Duodenal mucosa (tissue), 2 donors: ENCODE data around the gene ZCCHC24.

ENCODE experiments used
- H3K27ac ChIP-seq: one replicate; pipeline ENCODE4 v1.7.0; 2013; ENCODE audit warnings: low read depth, low read length
- H3K27me3 ChIP-seq, 2 donors: one replicate each; pipeline ENCODE4 v1.7.0; 2013; ENCODE audit warnings: low read length in 2 of 2, control low read depth in 1 of 2; ENCODE audit not compliant: insufficient read depth in 2 of 2, control insufficient read depth in 1 of 2
- H3K36me3 ChIP-seq, 2 donors: one replicate each; pipeline ENCODE4 v1.7.0; 2013; ENCODE audit warnings: low read length in 2 of 2, control low read depth in 1 of 2; ENCODE audit not compliant: insufficient read depth in 2 of 2, control insufficient read depth in 1 of 2
- H3K4me1 ChIP-seq, 2 donors: one replicate each; pipeline ENCODE4 v1.7.0; 2013; ENCODE audit warnings: low read length in 2 of 2, control low read depth in 1 of 2; ENCODE audit not compliant: insufficient read depth in 2 of 2, control insufficient read depth in 1 of 2
- H3K4me3 ChIP-seq, 2 donors: one replicate each; pipeline ENCODE4 v1.7.0; 2013; ENCODE audit warnings: low read length in 2 of 2, low read depth in 1 of 2
- H3K9ac ChIP-seq, 2 donors: one replicate each; pipeline ENCODE4 v1.7.0; 2013; ENCODE audit warnings: low read length in 2 of 2, low read depth in 1 of 2
- H3K9me3 ChIP-seq, 2 donors: one replicate each; pipeline ENCODE4 v1.7.0; 2013; ENCODE audit warnings: low read length in 2 of 2, control low read depth in 1 of 2; ENCODE audit not compliant: control insufficient read depth in 1 of 2

Gene ZCCHC24

DNA sequence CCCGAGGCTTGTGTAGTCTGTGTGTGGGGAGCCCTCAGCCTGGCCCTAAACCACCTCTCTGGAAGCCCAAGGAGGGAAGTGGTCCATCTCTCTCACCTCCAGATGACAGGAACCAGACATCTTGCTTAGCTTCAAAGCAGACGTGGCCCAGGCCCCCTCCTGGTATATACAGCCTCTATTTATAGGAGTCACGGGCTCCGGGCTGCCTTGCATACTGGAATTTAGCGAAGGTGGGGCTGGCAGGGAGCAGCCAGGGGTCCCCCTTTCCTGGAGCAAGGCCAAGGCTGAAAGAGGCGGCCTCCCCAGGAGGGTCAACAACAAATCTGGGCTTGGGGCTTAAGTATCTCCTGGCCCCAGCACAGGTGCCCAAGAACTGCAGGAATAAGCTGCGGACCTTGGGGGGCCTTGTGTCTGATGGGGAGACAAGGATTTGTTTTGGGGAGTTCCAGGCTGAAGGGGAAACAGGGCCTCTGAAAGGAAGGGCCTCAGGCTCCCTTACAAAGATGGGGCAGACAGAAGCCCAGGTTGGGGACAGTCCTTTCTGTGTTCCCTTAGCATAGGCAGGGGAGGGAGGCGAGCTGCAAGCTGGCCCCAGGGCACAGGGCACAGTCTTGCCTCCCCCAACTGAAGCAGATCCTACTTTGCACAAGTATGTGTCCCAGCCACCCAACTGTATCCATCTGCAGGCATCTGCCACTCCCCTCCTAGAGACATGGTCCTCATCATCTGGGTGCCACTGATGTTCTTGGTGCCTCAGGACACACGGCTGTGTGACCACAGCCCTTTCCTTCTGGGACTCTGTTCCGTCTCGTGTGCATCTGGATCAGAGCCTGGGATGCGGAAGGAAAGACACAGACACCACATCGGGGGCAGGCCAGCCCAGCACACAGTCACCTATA is 11.9 kb downstream of the ZCCHC24 start:
- peak overlapping the region; percentile 1 for H3K27ac ChIP-seq
- H3K4me3 ChIP-seq = no peak overlapping the region
- H3K9me3 ChIP-seq = no peaks in the 10 kb centered on the region
- H3K27me3 ChIP-seq = no peaks in the 10 kb centered on the region
- H3K9ac ChIP-seq = no peak overlapping the region
- H3K4me1 ChIP-seq = peaks cover 6 to 13% of the 10 kb centered on the region in 2 donors
- peaks cover 0 to 7% of the 10 kb centered on the region in 2 donors for H3K36me3 ChIP-seq

DNA sequence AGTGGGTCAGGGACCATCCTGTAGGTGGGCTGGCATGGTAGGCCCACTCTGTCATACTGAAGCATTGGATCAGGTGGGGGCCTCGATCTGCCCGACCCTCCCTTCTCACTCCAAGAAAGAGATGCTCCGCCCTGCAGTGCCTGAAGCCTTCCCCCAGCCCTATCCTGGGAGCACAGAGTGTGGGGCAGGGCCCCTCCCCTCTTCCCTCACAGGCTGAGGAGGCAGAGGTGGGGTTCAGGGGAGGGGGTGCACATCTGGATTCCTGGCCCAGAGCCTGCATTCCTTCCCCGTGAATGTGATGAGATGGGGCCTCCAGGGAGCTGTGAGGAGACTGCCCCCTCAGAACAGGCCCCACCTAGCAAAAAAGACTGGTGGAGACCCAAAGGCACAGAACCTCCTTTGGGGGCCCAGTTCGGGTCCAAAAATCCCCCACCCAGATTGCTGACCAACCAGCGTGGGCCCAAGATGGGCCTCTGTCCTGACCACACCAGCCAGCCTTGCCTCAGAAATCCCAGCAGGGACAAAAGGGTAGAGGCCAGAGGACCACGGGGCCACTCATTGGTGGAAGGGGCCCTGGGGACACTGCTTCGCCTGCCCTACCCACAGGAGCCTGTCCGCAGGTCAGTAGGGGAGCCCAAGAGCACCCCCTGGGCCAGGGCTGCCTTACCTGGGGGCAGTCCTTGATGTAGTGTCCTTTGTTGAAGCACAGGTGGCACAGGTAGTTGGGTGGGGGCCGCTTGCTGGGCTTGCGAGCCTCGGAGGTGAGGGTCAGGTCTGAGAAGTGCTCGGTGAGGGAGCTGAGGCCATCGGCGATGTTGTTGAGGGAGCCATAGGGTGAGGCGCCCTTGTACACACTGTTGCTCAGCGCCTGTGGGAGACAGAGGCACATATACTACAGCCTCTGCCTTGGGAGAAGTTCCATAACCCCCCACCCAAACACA is 13.3 kb downstream of the ZCCHC24 start:
- H3K4me3 ChIP-seq = no peak overlapping the region
- H3K9ac ChIP-seq = no peak overlapping the region
- no peak overlapping the region for H3K27ac ChIP-seq
- H3K27me3 ChIP-seq = no peaks in the 10 kb centered on the region
- peaks cover 0 to 7% of the 10 kb centered on the region in 2 donors for H3K36me3 ChIP-seq
- H3K9me3 ChIP-seq = no peaks in the 10 kb centered on the region
- peaks cover 0 to 7% of the 10 kb centered on the region in 2 donors for H3K4me1 ChIP-seq

DNA sequence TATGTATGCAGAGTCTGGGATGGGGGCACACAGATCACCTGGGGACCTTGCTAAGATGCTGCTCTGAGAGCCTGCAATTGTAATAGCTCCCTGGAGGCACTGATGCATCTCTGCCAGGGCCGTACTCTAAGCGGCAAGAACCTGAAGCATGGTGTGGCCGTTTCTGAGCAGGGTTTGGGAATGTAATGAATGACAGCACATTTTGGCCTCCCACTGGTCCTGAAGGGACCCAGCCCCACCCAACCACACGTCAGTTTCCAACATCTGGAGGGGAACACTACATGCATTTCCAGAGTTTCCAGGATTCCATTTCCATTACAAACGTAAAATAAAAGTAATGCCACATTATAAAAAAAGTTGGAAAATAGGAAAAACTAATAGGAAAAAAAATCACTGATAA is 14.0 kb downstream of the ZCCHC24 start:
- peaks cover 0 to 5% of the 10 kb centered on the region in 2 donors for H3K4me1 ChIP-seq
- H3K27ac ChIP-seq = no peak overlapping the region
- no peak overlapping the region for H3K9ac ChIP-seq
- no peak overlapping the region for H3K4me3 ChIP-seq
- no peaks in the 10 kb centered on the region for H3K27me3 ChIP-seq
- peaks cover 0 to 7% of the 10 kb centered on the region in 2 donors for H3K36me3 ChIP-seq
- H3K9me3 ChIP-seq = no peaks in the 10 kb centered on the region

DNA sequence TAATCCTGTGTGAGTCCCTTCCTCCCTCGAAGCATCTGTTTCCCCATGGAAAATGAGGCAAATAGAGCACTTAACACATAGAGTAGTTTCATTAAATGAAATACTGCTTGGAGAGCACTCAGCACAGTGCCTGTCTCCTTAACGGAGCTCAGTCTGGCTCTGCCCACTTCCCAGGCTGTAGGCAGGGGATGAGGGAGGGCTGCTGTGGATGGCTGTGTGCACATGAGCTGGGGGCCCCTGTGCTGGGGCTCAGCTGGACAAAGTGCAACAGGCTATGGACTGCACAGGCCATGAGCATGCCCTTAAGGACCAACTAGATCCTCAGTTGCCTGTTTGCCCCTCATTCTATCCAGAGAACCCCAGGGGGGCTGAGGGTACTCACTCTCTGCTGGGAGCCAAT is 14.5 kb downstream of the ZCCHC24 start:
- H3K4me1 ChIP-seq = no peaks in the 10 kb centered on the region
- no peak overlapping the region for H3K9ac ChIP-seq
- H3K27me3 ChIP-seq = no peaks in the 10 kb centered on the region
- peaks cover 0 to 7% of the 10 kb centered on the region in 2 donors for H3K36me3 ChIP-seq
- no peak overlapping the region for H3K4me3 ChIP-seq
- H3K27ac ChIP-seq = no peak overlapping the region
- H3K9me3 ChIP-seq = no peaks in the 10 kb centered on the region

DNA sequence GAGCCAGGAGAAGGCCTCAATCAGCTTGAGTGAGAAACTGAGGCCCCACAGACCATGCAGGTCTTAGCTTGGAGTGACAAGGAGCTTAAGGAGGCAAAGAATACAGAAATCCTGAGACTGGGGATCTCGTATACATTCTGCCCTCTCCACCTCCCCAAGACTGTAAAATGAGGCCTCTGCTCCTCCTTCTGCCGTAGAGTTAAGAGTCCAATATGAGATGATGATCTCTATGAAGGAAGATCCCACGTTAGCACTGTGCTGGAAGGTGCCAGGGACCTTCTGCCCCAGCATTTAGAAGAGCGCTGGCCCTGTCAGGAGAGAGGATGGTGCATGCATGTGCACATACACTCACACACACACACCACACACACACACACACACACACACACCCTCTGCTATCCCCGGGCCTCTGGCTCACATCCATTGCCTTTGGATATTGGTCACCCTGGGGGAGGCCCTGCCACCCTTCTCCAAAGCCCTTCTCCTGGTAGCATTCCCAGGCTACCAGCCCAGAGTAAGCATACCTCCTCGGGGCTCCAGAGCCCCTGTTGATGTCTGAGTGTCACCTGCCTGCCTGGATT is 15.0 kb downstream of the ZCCHC24 start:
- H3K27ac ChIP-seq = no peak overlapping the region
- H3K4me1 ChIP-seq = peaks cover 0 to 1% of the 10 kb centered on the region in 2 donors
- no peaks in the 10 kb centered on the region for H3K27me3 ChIP-seq

DNA sequence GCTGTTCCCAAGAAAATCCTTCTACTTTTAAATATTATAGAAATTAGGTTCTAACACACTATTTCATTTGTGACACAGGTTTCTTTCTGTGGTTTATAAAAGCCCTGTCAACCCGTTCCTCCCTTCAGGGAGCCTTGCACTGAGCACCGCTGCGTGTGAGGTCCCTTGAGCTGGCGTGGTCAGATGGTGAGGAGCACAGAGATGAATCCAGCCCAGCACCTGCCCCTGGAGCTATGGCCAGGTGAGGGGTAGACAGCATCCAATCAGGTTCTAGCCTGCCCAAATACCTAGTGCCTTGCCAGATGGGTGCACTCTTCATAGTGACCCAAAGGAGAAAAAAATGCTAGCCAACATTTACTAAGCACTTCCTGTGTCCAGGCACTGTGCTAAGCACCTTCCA is 15.7 kb downstream of the ZCCHC24 start:
- H3K27me3 ChIP-seq = no peaks in the 10 kb centered on the region
- H3K9ac ChIP-seq = no peak overlapping the region
- H3K4me1 ChIP-seq = peaks cover 5 to 8% of the 10 kb centered on the region in 2 donors
- H3K27ac ChIP-seq = no peak overlapping the region
- H3K36me3 ChIP-seq = peaks cover 0 to 7% of the 10 kb centered on the region in 2 donors
- no peak overlapping the region for H3K4me3 ChIP-seq
- H3K9me3 ChIP-seq = no peaks in the 10 kb centered on the region

More for the DNA sequence above, 15.0 kb downstream of the ZCCHC24 start:
- Histone ChIP-seq H3K4me3 (no peak overlapping the region), H3K9me3 (no peaks in the 10 kb centered on the region), H3K9ac (no peak overlapping the region), H3K36me3 (peaks cover 0 to 7% of the 10 kb centered on the region in 2 donors)

DNA sequence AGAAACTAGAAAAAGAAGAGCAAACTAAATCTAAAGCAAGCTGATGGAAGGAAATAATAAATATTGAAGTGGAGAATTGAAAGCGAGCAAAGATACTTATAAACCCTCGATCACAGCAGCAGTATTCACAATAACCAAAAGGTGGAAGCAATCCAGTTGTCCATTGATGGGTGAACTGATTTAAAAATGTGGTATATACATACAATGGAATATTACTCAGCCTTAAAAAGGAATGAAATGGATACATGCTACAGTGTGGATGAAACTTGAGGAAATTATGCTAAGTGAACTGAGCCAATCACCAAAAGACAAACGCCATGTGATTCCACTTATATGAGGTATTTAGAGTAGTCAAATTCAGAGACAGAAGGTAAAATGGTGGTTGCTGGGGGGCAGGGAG is 17.5 kb downstream of the ZCCHC24 start:
- Histone ChIP-seq H3K4me1 (peaks cover 13 to 16% of the 10 kb centered on the region in 2 donors), H3K36me3 (peaks cover 0 to 7% of the 10 kb centered on the region in 2 donors), H3K27me3 (no peaks in the 10 kb centered on the region), H3K27ac (no peak overlapping the region), H3K9ac (no peak overlapping the region), H3K4me3 (no peak overlapping the region), H3K9me3 (no peaks in the 10 kb centered on the region)

DNA sequence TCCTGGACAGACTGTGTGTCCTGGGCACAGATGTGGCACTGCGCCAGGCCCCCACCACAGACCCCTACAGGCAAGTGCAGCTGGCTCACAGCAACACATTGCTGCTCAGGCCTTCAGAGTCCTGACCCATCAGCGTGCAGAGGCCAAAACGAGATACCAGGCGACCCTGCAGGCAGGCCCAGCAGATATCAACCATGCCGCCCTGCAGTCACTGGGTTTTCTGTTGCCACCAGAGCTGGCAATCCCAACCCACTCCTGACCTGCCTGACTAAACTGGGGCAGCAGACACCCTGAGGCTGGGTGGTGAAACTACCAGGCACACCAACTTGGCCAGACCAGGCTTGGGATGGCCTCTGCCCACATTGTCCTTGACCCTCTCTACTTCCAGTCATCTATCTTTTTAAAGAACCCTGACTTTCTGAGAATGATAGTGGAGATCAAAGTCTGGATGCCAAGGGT is 20.3 kb downstream of the ZCCHC24 start:
- H3K9ac ChIP-seq = no peak overlapping the region
- peaks cover 16 to 18% of the 10 kb centered on the region in 2 donors for H3K4me1 ChIP-seq

DNA sequence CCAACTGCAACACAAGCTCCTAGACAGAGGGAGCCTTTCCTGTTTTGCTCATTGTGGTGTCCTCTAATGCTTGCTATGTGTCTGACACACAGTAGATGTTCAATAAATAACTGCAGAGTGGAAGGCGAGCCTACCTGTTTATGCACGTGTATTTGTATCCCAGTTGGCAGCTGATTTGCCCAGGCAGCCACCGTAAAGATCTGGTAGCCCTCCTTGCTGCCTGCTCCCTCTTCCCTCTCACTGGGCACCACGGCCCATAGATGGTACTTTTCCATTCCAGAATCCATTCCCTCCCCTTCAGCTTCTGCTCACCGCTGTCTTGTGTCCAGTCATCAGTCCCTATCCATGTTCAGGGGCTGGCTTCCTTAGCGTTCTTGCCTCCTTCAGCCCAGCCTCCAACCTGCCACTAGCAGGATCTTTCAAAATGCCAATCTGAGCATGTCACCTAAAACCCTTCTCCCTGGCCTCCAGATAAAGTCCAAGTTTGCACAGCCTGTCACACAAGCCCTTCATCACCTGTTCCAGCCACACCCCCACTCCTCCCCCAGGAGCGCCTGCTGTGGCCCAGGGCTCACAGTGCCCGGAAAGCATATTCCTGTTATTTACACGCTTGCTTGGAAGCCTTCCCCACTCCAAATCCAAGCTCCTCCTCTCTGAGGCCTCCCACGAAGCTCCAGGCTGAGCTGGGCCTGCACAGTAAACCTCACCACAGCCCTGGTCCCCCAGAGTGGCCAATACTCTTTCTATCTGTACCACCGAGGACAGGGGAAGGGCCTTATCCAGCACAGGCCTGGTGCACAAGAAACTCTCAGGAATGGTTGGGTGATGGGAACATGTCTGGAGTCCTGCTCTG is 21.0 kb downstream of the ZCCHC24 start:
- Histone ChIP-seq H3K36me3 (no peaks in the 10 kb centered on the region), H3K4me3 (no peak overlapping the region), H3K9ac (no peak overlapping the region), H3K27ac (peak overlapping the region; percentile 43), H3K4me1 (peaks cover 16 to 18% of the 10 kb centered on the region in 2 donors), H3K9me3 (no peaks in the 10 kb centered on the region), H3K27me3 (no peaks in the 10 kb centered on the region)

More for the DNA sequence above, 20.3 kb downstream of the ZCCHC24 start:
- no peak overlapping the region for H3K4me3 ChIP-seq
- no peaks in the 10 kb centered on the region for H3K27me3 ChIP-seq
- H3K36me3 ChIP-seq = peaks cover 0 to 4% of the 10 kb centered on the region in 2 donors
- H3K27ac ChIP-seq = peak overlapping the region; percentile 43
- no peaks in the 10 kb centered on the region for H3K9me3 ChIP-seq
